ENCODE results near the gene PTRHD1.

PTRHD1 gene

GRCh38 chr2:24749069-24749691 is 44.0 kb downstream of the PTRHD1 start:
- no peak for DNase-seq

- no peak for DNase-seq
Measured at GRCh38 chr2:24747299-24747698, 45.9 kb downstream of the PTRHD1 start.

GRCh38 chr2:24745825-24746224 is 47.4 kb downstream of the PTRHD1 start:
- no peak for DNase-seq

- no peak for DNase-seq
Measured at GRCh38 chr2:24744356-24744755, 48.8 kb downstream of the PTRHD1 start.

GRCh38 chr2:24743924-24744323 is 49.3 kb downstream of the PTRHD1 start:
- no peak for DNase-seq

- DNase-seq = no peak
Measured at GRCh38 chr2:24742730-24743129, 50.5 kb downstream of the PTRHD1 start.

GRCh38 chr2:24740142-24740541 is 53.0 kb downstream of the PTRHD1 start:
- no peak for DNase-seq
